ENCODE results near the gene BMP5. TPM values are rescaled to one million over a fixed set of nuclear protein-coding genes. Genes with fewer than 3 reads are reported as not detected.
"Not testable (repeated sequence)": the region's sequence is repeated elsewhere in the genome, so short reads cannot be mapped to it uniquely, and the experiment has no call there.

The BMP5 gene
- polyA plus RNA-seq, 1 experiment: not detected

DNA sequence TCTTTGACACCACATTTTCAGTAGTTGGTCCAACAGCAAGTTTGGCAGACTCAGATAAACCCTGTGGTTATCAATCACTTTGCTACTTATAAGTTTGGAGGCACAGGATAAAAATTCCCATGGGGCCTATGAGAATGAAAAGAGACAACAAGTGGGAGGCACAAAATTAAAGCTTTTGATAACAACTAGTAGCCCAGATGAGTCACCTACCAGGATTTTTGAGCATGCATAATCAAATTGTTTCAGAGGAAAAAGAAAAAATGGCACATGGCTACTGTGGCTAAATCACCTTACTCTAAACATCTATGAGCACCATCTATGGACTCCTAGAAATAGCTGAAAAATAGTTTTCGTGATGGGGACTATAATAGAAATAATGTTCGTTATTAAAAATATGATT lies 40.8 kb upstream of the BMP5 start:
- no peaks in the 10 kb centered on the region for H3K27me3 ChIP-seq (ENCODE audit: control insufficient read depth, insufficient read depth, low read length)
- no peaks in the 10 kb centered on the region for H3K36me3 ChIP-seq (ENCODE audit: control insufficient read depth, insufficient read depth, low read length)
- H3K4me3 ChIP-seq (ENCODE audit: low read depth, low read length): no peak overlapping the region
- CTCF ChIA-PET: interaction anchor here (1.0 kb wide), 1 partner anchor 9 kb away, joined by 3 read pairs; no protein-coding TSS in a partner anchor
- POLR2A ChIA-PET: no interaction called here
- TF ChIP-seq CTCF (IDR thresholded peaks at IDR 0.05; ENCODE audit: insufficient read depth, low read depth, low read length): no peak
- DNase-seq (ENCODE audit: low read depth): no peak

DNA sequence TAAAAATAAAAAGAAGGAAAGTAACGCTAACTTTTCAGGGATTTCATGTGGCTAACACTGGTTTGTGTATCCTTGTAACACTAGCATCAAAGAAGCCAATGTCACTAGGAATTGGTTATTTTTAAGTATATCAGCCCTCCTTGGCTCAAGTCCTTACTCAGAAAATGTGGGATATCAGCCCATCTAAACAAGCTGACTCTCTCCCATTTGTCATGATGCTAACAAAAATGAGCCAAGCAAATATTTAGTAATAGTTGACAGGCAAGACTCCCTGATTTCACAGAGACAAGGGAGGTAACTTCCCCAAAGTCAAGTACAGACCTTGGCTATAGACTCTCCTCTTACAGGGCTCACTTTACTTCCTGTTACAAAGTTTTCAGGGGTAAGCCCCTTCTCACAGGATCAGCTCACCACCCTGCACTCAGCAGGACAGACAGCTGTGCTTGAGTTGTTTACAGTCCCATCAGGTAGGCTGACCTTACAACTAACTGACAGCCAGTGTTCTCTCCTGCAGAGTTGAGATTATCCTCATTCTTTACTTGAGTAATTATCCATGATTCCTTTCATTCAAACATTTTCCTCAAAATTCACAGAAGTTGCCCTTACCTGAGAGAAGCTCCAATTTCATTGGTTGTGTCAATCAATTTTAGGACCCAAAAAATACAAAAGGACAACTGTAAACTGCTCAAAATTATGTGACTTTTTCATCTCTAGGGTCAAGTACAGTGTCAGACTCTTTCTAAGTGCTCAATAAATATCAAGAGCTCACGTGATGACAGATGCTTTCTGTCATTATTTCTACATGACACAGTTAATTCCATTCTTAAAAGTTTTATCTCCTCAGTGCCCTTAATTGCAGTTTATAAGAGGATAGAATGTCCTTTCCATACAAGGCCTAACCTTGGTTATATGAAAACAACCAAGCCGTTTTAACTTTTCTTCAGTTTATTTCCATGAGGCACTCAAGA lies 38.1 kb upstream of the BMP5 start:
- Histone ChIP-seq H3K36me3 (ENCODE audit: control insufficient read depth, insufficient read depth, low read length) (no peaks in the 10 kb centered on the region), H3K4me3 (ENCODE audit: low read depth, low read length) (no peak overlapping the region), H3K27me3 (ENCODE audit: control insufficient read depth, insufficient read depth, low read length) (no peaks in the 10 kb centered on the region)
- no peak for DNase-seq (ENCODE audit: low read depth)
- no peak for TF ChIP-seq CTCF (IDR thresholded peaks at IDR 0.05; ENCODE audit: insufficient read depth, low read depth, low read length)
- CTCF ChIA-PET: interaction anchor here (0.8 to 1.1 kb wide), 2 partner anchors 8 to 12 kb away, joined by 3 to 8 read pairs; no protein-coding TSS in a partner anchor
- POLR2A ChIA-PET: no interaction called here

GRCh38 chr6:55910466-55910865 lies 35.1 kb upstream of the BMP5 start:
- POLR2A ChIA-PET; DNase-seq (ENCODE audit: low read depth); CTCF ChIA-PET; H3K27me3 ChIP-seq (ENCODE audit: control insufficient read depth, insufficient read depth, low read length); H3K36me3 ChIP-seq (ENCODE audit: control insufficient read depth, insufficient read depth, low read length); H3K4me3 ChIP-seq (ENCODE audit: low read depth, low read length): not testable (repeated sequence)

- POLR2A ChIA-PET; CTCF ChIA-PET; DNase-seq (ENCODE audit: low read depth); H3K4me3 ChIP-seq (ENCODE audit: low read depth, low read length); H3K36me3 ChIP-seq (ENCODE audit: control insufficient read depth, insufficient read depth, low read length); H3K27me3 ChIP-seq (ENCODE audit: control insufficient read depth, insufficient read depth, low read length): not testable (repeated sequence)
Observed at GRCh38 chr6:55909911-55910310, 34.5 kb upstream of the BMP5 start.

DNA sequence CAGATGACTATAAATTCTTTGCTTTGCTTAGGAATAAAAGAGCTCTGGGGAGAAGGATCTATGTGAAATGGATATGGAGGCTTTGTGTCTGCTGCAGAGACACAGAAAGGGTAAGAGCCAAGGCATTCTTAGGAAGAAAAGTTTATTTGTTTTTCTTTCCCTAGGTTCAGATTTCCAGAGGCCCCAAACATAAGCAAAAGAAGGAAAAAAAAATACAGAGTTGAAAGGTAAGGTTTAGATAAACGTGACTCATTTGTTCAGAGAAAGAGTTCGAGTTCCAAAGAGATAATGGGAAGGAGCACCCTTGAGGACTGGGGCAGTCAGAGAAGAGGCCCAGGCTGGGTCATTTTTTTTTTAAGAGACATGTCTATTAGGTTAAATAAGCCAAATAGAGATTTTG lies 27.4 kb upstream of the BMP5 start:
- H3K36me3 ChIP-seq (ENCODE audit: control insufficient read depth, insufficient read depth, low read length): no peaks in the 10 kb centered on the region
- DNase-seq (ENCODE audit: low read depth): no peak
- H3K27me3 ChIP-seq (ENCODE audit: control insufficient read depth, insufficient read depth, low read length): no peaks in the 10 kb centered on the region
- ChIA-PET POLR2A (no interaction called here), CTCF (no interaction called here)
- no peak overlapping the region for H3K4me3 ChIP-seq (ENCODE audit: low read depth, low read length)
- TF ChIP-seq CTCF (IDR thresholded peaks at IDR 0.05; ENCODE audit: insufficient read depth, low read depth, low read length): no peak

GRCh38 chr6:55901765-55902270 lies 26.4 kb upstream of the BMP5 start:
- H3K27me3 ChIP-seq (ENCODE audit: control insufficient read depth, insufficient read depth, low read length): no peaks in the 10 kb centered on the region
- ChIA-PET POLR2A (no interaction called here), CTCF (interaction anchor here (0.7 kb wide), 1 partner anchor 12 kb away, joined by 8 read pairs; no protein-coding TSS in a partner anchor)
- no peaks in the 10 kb centered on the region for H3K36me3 ChIP-seq (ENCODE audit: control insufficient read depth, insufficient read depth, low read length)
- TF ChIP-seq CTCF (IDR thresholded peaks at IDR 0.05; ENCODE audit: insufficient read depth, low read depth, low read length): no peak
- no peak for DNase-seq (ENCODE audit: low read depth)
- H3K4me3 ChIP-seq (ENCODE audit: low read depth, low read length): no peak overlapping the region

All from BJ (cell line).